GM21390 (cell line): Measurements from ENCODE around the gene POLR2J.
A peak's percentile ranks its signal among the peaks of the same experiment; 100 is the strongest.
"Not testable (repeated sequence)": the region's sequence is repeated elsewhere in the genome, so short reads cannot be mapped to it uniquely, and the experiment has no call there.

Experiments used
- ATAC-seq: cut with Tn5 transposase; IDR thresholded peaks from one replicate; pipeline ENCODE4 v1.9.1; 2021; ENCODE audit not compliant: unreplicated experiment

Gene POLR2J

DNA sequence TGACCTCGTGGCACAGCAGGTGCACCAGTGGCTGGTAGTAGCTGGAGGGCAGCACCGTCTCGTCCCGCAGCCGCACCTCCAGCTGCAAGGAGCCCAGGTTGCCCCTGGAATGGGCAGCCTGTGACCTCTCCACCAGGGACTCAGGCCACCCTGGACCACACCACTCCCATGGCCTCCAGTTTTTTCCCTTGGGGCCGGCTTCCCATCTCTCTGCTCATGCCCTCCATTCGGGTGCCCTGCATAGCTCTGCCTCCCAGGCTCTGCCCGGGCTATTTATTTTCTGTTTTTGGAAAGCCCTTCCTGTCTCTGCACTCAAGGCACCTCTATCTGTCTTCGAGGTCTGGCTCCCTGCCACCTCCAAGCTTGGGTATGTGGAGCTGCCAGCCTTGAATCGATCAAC, 18.1 kb upstream of the POLR2J start:
- not testable (repeated sequence) for ATAC-seq

DNA sequence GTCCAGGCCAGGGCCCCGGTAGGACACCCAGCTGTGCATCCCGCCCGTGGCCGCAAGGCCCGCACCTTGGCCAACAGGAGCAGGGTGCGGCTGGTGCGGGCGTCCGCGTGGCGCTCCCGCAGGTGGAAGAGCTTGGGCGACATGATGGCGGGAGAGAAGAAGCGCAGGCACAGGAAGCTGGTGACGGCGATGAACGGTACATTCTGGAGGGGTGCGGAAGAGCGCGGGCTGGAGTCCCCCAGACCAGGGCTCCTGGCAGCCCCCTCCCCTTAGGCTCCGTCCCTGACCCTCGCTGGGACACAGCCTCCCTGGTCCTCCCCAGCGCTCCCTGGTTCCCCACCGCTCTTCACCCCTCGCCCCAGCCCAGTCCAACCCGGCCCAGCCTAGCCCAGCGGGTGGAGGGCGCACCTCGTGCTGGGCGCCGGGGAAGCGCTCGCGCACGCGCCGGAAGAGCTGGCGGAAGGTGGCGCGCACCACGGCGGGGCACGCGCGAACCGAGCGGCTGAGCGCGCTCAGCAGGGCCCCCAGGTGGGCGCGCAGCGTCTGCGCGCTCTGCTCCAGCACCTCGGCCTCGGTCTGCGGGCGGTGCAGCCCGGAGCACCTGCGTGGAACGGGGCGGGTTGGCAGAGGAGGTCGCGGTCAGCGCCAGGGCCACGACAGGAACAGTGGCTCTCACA, 15.9 kb upstream of the POLR2J start:
- peak; percentile 71 for ATAC-seq

DNA sequence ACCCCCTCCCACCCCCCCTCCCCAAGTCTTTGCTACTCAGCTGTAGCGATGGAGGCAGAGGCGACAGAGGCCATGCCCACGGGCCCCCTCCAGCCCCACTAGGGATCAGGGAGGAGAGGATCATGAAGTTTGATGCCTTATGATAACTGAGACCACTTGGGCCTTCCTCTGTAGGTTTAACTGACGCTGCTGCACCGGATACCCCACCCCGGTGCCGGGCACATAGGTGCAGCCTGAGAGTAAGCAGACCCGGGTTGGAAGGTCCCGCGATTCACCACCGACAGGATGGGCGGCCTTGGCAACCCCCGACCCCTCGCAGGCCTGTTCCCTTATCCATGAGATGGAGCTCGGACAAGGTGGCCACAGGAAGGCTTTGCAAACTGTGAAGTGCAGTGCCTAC, 15.3 kb upstream of the POLR2J start:
- ATAC-seq: peak; percentile 6

DNA sequence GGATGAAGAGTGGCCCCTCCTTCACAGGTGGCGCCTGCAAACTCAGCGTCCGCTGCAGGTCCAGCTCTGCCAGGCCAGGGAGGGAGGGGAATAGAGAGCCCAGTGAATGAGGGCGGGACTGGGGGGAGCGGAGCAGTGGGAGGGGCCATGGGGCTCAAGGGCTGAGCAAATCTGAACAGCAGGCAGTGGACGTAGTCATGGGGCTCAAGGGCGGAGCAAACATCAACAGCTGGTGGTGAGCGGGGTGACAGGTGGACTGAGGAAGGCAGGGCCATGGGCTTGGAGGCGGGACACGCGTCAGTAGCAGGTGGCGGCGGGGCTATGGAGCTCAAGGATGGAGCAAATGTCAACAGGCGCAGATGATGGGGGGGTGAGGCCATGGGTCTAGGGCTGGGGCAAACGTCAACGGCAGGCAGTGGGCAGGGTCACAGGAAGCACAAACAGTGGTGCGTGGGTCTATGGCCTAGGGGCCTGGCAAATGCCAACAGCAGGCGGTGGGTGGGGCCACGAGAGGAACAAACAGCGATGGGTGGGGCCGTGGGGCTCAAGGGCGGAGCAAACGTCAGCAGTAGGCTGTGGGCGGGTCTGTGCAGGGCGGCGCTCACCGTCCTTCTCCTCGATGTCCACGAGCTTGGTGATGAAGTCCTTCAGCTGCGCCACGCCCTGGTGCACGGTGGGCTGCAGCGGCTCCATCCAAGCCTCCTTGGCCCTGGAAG, 14.7 kb upstream of the POLR2J start:
- peak; percentile 40 for ATAC-seq

DNA sequence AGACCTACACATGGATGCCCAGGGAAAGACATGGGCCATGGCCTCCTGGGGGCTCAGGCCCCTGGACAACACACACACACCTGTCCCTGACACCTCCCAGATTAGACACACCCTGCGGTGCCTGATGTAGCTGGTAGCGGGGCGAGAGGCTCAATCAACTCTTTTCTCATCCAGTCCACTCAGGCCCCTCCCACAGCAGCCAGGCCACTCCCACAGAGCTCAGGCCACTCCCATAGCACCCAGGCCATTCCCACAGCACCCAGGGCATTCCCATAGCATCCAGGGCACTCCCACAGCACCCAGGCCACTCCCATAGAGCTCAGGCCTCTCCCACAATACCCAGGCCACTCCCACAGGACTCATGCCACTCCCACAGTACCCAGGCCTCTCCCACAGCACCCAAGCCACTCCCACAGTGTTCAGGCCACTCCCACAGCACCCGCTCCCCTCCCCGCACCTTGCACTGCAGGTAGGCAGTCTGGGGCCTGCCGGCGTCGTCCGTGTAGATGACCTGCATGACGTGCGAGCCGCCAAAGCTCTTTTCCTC, 11.9 kb upstream of the POLR2J start:
- ATAC-seq: peak; percentile 44

DNA sequence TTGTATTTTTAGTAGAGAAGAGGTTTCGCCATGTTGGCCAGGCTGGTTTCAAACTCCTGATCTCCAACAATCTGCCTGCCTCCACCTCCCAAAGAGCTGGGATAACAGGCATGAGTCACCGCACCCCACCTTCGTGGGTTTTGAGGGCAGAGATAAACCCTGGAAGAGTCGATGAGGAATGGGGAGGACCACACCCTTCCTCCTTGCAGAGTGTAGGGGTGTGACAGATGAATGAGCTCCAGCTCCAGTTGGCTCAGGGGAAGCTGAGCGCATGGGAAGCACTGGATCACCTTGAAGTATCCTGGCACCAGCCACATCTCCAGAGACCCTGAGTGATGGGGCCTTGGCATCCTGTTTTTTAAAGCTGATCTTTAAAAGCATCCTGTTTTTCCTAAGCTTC, 5.6 kb upstream of the POLR2J start:
- ATAC-seq: not testable (repeated sequence)

DNA sequence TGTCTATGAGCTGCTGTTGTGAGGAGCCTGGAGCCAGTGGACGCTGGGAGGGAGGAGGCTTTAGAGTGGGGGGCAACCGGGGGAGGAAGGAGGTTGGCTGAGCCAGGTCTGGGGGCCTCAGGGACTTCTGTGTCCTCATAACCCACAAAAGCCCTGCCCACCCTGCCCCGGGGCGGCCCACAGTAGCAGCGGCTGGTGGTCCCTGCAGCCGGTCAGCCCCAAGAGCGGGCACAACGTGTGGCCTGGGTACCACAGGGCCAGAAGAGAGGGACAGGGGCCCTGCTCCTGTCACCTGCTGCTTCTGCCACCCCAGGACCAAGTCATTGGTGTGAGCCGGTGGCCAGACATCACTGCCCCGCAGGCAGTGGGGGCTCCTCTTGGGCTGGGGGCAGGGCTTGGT, 3.2 kb upstream of the POLR2J start:
- ATAC-seq: not testable (repeated sequence)

DNA sequence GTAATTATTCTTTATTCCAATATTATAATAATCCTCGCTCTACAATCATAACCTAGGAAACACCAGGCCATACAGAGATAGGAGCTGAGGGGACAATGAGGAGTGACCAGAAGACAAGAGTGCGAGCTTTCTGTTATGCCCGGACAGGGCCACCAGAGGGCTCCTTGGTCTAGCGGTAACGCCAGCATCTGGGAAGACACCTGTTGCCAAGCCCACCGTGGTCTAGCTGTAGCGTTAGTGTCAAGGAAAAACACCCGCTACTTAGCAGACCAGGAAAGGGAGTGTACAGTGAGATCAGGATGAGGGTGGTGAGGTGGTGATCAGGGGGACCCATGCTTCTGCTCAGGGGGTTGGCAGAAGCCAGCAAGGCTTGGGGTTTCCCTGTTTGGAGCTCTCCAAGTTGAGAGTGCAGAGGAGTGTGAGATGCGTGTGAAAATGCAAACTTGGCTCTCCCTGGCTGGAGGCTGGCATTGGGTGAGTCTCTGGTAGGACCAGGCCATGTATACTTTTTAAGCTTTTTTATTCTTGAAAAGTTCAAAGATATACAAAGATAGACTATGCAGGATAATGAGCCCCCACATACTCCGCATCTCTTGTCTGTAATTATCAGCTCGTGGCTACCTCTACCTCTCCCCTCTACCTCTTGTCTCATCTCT, 1.4 kb upstream of the POLR2J start:
- ATAC-seq: not testable (repeated sequence)

DNA sequence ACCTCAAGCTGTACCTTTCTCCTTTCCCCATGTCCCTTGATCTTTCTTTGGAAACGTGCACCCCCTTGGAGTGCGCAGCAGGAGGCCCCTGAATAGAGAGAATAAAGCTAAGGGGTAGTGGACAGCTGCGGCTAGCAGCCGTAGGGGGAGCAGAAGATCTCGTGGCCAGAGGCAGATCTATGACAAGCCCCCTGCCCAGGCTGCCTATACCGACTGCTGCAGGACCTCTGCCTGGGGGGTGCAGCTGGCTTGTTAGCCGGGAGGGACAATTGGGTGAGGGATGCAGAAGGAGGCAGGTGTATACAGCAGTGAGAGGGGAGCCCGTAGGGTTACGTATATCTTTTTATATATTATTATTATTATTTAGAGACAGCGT, 475 bp upstream of the POLR2J start:
- peak; percentile 32 for ATAC-seq

DNA sequence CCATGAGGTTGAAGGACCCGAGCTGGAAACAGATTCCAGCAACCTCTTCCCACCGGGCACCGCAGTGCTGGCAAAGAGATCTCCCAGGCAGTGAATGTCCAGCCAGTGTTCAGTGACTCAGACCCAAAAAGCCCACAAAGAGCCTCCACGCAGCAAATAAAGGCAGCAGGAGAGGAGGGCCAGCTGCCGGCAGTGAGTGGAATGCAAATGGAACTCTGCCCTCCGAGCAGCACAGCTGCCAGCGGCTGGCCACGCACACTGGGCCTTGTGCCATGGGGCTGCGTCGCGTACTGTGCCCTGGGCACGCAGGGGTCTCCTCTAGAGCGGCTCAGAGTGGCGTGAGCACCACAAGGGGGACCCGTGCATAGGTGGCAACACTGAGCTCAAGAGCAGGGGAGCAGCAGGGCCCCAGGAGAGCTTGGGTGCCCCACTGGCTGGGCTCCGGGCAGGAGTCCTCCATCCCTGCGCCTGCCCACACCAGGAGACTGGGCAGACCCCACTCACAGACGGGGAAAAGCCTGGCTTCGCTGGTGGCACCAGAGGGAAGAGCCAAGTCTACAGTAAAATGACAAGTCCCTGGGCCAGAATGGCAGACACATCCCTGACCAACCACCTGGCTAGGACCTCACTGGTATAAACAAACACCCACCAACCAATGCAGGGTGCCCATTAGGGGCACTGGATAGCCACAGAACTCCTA, 3.8 kb downstream of the POLR2J start:
- not testable (repeated sequence) for ATAC-seq

DNA sequence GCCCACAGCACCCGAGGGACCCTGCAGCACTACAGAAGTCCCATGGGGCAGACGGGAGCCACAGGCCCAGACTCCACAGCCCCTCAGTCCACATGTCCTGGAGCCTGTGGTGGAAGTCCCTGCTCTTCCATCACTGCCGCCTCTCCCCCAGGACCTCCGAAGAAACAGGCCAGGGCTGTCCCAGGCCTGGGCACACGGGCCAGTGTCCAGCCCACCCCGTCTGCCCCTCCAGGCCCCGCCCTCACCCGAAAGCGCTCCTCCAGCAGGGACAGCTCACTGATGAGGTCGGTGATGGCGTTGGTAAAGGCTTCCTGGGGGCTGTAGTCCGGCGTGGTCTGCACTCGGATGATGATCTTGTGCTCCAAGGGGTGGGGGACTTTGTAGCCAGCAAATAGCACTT, 4.6 kb downstream of the POLR2J start:
- ATAC-seq: not testable (repeated sequence)

DNA sequence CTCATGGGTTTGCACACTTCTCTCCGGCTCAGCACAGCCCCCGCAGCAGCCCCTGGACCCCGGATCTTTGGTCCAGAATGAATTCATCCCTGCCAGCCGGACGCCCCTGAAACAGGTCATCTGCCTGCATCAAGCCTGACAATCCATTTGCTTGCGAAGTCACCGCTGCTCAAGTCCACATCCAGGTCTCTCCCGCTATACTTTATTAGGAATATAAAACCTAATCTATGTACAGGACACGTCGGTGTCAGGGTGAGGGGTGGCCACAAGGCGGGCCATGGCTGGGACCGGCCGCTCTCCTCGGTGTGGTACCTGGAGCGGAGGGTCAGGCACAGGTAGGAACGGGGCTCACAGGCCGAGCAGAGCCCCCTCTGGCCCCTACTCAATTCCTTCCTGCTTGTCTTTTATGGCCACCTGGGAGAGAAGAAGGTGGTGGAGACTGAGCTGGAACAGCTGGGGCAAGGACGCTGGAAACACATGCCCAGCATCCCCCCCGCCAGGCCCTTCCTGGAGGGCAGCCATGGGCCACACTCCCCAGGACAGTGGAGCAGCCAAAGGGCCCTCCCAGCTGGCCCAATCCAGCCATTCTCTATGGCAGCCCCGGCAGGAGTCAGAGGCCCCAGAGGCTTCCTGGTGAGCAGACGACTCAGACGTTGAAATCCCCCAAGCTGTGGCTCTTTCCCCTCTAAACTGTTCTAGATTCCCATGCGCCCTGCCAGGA, 5.3 kb downstream of the POLR2J start:
- no peak for ATAC-seq

DNA sequence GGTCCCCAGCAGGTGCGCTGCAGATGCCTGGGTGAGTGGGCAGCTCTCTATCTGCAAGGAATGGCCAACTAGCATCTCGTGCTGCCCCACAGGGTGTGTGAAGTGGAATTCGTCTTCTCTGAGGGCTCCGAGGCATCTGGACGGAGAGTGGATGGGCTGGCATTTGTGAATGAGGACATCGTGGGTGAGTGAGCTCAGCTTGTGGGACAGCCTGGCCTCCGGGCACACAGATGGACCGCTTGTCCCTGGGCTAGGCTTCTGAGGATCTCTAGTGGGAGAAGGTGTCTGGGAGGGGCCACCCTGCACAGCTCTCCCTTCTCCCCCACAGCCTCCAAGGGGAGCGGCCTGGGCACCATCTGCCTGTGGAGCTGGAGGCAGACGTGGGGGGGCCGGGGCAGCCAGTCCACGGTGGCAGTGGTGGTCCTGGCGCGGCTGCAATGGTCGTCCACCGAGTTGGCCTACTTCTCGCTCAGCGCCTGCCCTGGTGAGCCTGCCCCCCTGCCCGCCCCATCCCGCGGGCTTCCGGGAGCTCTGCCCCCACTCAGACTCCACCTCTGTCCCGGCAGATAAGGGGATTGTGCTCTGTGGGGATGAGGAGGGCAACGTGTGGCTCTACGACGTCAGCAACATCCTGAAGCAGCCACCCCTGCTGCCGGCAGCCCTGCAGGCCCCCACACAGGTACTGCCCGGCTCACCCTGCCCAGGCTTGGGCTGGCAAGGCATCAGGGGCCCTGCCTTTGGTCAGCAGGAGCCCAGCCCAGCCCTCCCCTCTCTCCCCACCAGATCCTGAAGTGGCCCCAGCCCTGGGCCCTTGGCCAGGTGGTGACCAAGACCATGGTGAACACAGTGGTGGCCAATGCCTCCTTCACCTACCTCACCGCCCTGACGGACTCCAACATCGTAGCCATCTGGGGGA, 6.3 kb downstream of the POLR2J start:
- ATAC-seq: no peak

DNA sequence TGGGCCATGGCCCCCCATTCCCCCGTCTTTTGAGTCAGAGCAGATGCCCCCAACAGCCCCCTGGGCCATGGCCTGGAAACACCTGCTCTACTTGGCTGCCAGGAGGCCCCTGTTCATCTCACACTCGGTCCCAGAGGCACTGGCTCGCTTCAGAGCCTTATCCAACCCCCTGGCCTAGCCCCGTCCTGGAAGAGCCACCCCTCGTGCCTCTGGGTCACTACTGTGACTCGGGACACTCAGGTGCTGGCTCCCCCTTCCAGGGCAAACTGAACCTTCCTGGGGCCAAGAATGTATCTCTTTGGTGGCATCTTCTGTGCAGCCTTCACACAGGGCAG, 7.0 kb downstream of the POLR2J start:
- no peak for ATAC-seq

DNA sequence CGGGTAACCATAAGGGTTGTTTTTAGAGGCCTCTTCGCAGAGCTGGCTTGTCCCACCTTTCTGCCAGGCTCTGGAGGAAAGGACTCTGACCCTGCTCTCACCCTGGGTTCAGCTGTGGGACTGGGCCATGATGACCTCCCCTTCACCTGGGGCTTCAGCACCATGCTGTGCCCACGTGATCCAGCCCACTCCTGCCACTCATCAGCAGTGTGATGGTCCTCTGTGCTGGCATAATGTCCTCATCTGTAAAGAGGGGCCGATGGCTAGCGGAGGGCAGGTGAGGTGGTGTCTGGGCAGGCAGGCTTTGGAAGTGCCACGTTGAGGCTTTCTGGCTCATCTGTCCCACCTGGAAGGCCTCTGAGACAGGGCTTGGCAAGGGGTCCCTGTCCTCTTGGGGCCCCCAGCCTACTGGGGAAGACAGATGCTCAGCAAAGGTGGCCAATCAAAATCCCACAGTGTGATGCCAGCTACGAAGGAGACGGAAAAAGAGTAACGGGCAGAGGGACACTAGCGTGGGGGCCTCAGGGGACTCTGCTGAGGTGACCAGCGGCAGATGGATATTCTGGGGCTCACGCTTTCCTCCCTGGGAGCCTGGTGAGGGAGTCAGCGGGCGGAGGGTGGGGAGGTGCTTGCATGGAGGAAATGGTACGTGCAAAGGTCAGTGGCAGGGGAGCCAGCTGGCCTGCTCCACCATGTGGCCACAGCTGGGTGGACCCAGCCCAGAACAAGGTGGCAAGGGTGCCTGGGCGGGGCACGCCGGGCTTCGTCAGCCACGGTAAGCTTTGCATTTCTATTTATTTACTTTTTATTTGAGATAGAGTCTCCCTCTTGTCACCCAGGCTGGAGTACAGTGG, 8.5 kb downstream of the POLR2J start:
- ATAC-seq: no peak

DNA sequence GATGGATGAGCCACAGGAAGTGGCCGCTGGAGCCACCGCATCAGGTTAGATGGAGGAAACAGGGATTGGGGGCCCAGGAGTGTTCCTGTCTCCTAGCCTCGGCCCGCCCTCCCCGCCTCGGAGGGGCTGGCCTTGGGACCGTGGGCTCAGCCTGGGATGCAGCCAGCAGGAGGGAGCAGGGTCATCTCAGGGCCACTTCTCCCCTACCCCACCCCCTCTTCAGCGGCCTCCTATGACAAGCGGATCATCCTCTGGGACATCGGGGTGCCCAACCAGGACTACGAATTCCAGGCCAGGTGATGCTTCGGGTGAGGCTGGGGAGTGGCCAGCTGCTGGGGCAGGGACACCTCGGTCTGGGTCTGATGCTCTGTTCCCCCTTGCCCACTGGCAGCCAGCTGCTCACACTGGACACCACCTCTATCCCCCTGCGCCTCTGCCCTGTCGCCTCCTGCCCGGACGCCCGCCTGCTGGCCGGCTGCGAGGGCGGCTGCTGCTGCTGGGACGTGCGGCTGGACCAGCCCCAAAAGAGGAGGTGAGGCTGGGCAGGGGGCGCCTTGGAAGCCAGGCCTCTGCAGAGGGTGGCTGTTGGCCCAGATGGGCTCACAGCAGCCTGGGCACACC, 9.3 kb downstream of the POLR2J start:
- ATAC-seq: no peak

DNA sequence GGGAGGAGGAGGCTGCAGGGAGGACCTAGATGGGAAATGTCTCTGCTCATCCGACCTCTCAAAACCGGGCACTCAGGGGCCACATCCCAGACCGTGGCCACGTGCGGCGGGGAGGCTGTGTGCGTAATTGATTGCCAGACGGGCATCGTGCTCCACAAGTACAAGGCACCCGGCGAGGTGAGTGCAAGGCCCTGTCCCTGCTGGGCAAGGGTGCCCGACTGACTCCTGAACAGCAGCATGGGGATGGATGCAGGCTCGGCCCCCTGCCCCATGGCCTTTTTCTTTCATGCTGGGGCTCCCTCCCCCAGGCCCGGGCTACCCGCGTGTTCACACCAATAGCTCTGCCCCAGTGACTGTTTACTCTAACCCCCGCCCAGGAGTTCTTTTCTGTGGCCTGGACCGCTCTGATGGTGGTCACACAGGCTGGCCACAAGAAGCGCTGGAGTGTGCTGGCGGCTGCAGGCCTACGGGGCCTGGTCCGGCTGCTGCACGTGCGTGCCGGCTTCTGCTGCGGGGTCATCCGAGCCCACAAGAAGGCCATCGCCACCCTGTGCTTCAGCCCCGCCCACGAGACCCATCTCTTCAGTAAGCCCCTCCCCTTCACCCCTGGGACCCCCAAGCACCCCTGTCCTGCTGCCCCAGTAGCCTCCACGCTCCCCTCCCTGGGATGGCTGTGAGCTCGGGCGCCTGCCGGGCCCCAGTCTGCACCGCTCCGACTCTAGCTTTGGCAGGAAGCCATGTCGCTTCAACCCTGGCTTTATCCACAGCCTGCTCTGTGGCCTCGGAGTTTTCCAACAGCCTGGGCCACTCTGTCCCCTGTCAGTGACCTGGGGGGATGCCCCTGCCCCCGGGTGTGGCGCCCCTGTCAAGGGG, 10.0 kb downstream of the POLR2J start:
- no peak for ATAC-seq
